Kidney epithelial cell (primary cell): ENCODE data around the gene LZTS2. TPM values are rescaled to one million over a fixed set of nuclear protein-coding genes. Genes with fewer than 3 reads are reported as not detected.

Source experiments
- DNase-seq: peaks from one replicate; pipeline ENCODE4 v3.0.0-alpha.2; 2010; ENCODE audit warnings: low read depth
- H3K27me3 ChIP-seq: 2 replicates; pipeline ENCODE4 v1.6.0; 2011; ENCODE audit warnings: low read length; ENCODE audit not compliant: control insufficient read depth, insufficient read depth
- H3K36me3 ChIP-seq: 2 replicates; pipeline ENCODE4 v1.5.1; 2011; ENCODE audit warnings: low read length; ENCODE audit not compliant: control insufficient read depth, insufficient read depth
- H3K4me3 ChIP-seq: 2 replicates; pipeline ENCODE4 v1.5.1; 2011; ENCODE audit warnings: low read depth, mild to moderate bottlenecking, control low read depth, low read length
- CTCF ChIP-seq: IDR thresholded peaks from 2 replicates; pipeline ENCODE4 v1.5.1; 2011; ENCODE audit warnings: mild to moderate bottlenecking, moderate library complexity, low read length, control low read depth, inconsistent platforms; ENCODE audit not compliant: insufficient read depth, poor library complexity, severe bottlenecking
- total RNA-seq: library from RNA; depleted of rRNA; stranded (reverse); fragments of >200 nt; gene quantifications from 2 replicates; pipeline ENCODE4 v1.2.3, GENCODE V29; 2015

LZTS2 gene
- total RNA-seq, 1 donor from 2014 or later = 125 TPM

- TF ChIP-seq CTCF = no peak
- no peak overlapping the region for H3K4me3 ChIP-seq
- peaks cover 5% of the 10 kb centered on the region for H3K36me3 ChIP-seq
- no peaks in the 10 kb centered on the region for H3K27me3 ChIP-seq
- DNase-seq = no peak
These were observed 4.1 kb downstream of the LZTS2 start for GRCh38 chr10:101003639-101004206.

GRCh38 chr10:101005361-101005760 is 5.8 kb downstream of the LZTS2 start:
- no peaks in the 10 kb centered on the region for H3K27me3 ChIP-seq
- no peak for DNase-seq
- no peak for TF ChIP-seq CTCF
- H3K36me3 ChIP-seq = peaks cover 5% of the 10 kb centered on the region
- no peak overlapping the region for H3K4me3 ChIP-seq

- Histone ChIP-seq H3K27me3 (no peaks in the 10 kb centered on the region), H3K36me3 (peaks cover 5% of the 10 kb centered on the region), H3K4me3 (no peak overlapping the region)
- TF ChIP-seq CTCF = no peak
- DNase-seq = no peak
These were observed 6.4 kb downstream of the LZTS2 start for GRCh38 chr10:101005869-101006567.

GRCh38 chr10:101006593-101007098 is 7.0 kb downstream of the LZTS2 start:
- no peaks in the 10 kb centered on the region for H3K27me3 ChIP-seq
- TF ChIP-seq CTCF = no peak
- peaks cover 5% of the 10 kb centered on the region for H3K36me3 ChIP-seq
- no peak overlapping the region for H3K4me3 ChIP-seq
- no peak for DNase-seq

GRCh38 chr10:101007099-101007711 is 7.6 kb downstream of the LZTS2 start:
- H3K4me3 ChIP-seq = no peak overlapping the region
- no peak for DNase-seq
- H3K27me3 ChIP-seq = no peaks in the 10 kb centered on the region
- TF ChIP-seq CTCF = no peak
- H3K36me3 ChIP-seq = peaks cover 5% of the 10 kb centered on the region
